Measurements from ENCODE around the gene AQR. TPM values are rescaled to one million over a fixed set of nuclear protein-coding genes. Genes with fewer than 3 reads are reported as not detected.

Gene AQR
- polyA plus RNA-seq, 1 donor from 2014 or later = 22.4 TPM

GRCh38 chr15:34820110-34820509 is 149.4 kb downstream of the AQR start:
- Histone ChIP-seq H3K9ac (ENCODE audit: low read length) (no peak overlapping the region), H3K4me3 (ENCODE audit: low read length) (no peak overlapping the region), H3K4me2 (ENCODE audit: low read length) (no peak overlapping the region), H3K9me2 (ENCODE audit: insufficient read depth, low read length) (no peaks in the 10 kb centered on the region), H3K27me3 (ENCODE audit: insufficient read depth, low read depth, low read length) (no peaks in the 10 kb centered on the region), H4K20me1 (ENCODE audit: insufficient read depth) (no peaks in the 10 kb centered on the region), H3K79me2 (replicated peaks; ENCODE audit: insufficient read depth, low read length) (no peaks in the 10 kb centered on the region), H3K27ac (ENCODE audit: low read length) (no peak overlapping the region), H3K36me3 (ENCODE audit: insufficient read depth, low read length) (no peaks in the 10 kb centered on the region), H3K9me3 (ENCODE audit: low read length) (no peaks in the 10 kb centered on the region), H3F3A (ENCODE audit: insufficient read depth, low read length, poor library complexity, severe bottlenecking) (no peaks in the 10 kb centered on the region), H2AFZ (ENCODE audit: low read depth, low read length) (no peak overlapping the region)
- no peak for TF ChIP-seq POLR2AphosphoS5 (IDR thresholded peaks at IDR 0.05)
- no peak for TF ChIP-seq RAD21 (conservative IDR thresholded peaks at IDR 0.05)
- no peak for TF ChIP-seq EP300 (conservative IDR thresholded peaks at IDR 0.05; ENCODE audit: poor library complexity, severe bottlenecking)
- TF ChIP-seq REST (IDR thresholded peaks at IDR 0.05; ENCODE audit: borderline replicate concordance) = no peak
- no peak for TF ChIP-seq CTCF (IDR thresholded peaks at IDR 0.05; ENCODE audit: poor library complexity, severe bottlenecking)
- TF ChIP-seq SMC3 (conservative IDR thresholded peaks at IDR 0.05; ENCODE audit: poor library complexity) = no peak
- no peak for TF ChIP-seq TAF1 (IDR thresholded peaks at IDR 0.05; ENCODE audit: low read depth)
- TF ChIP-seq EZH2 (IDR thresholded peaks at IDR 0.05; ENCODE audit: borderline replicate concordance, insufficient read depth, low read length, poor library complexity, severe bottlenecking) = no peak
- no peak for TF ChIP-seq MXI1 (conservative IDR thresholded peaks at IDR 0.05; ENCODE audit: poor library complexity, severe bottlenecking)

GRCh38 chr15:34818526-34818925 is 151.0 kb downstream of the AQR start:
- Histone ChIP-seq H3K4me2 (ENCODE audit: low read length) (no peak overlapping the region), H3K36me3 (ENCODE audit: insufficient read depth, low read length) (no peaks in the 10 kb centered on the region), H3K9ac (ENCODE audit: low read length) (no peak overlapping the region), H2AFZ (ENCODE audit: low read depth, low read length) (no peak overlapping the region), H3K4me3 (ENCODE audit: low read length) (no peak overlapping the region), H3K9me2 (ENCODE audit: insufficient read depth, low read length) (no peaks in the 10 kb centered on the region), H3K9me3 (ENCODE audit: low read length) (no peaks in the 10 kb centered on the region), H4K20me1 (ENCODE audit: insufficient read depth) (no peaks in the 10 kb centered on the region), H3K27ac (ENCODE audit: low read length) (no peak overlapping the region), H3K27me3 (ENCODE audit: insufficient read depth, low read depth, low read length) (no peaks in the 10 kb centered on the region), H3K79me2 (replicated peaks; ENCODE audit: insufficient read depth, low read length) (no peaks in the 10 kb centered on the region), H3F3A (ENCODE audit: insufficient read depth, low read length, poor library complexity, severe bottlenecking) (no peaks in the 10 kb centered on the region)
- no peak for TF ChIP-seq EZH2 (IDR thresholded peaks at IDR 0.05; ENCODE audit: borderline replicate concordance, insufficient read depth, low read length, poor library complexity, severe bottlenecking)

- H3K9me2 ChIP-seq (ENCODE audit: insufficient read depth, low read length) = no peaks in the 10 kb centered on the region
- no peak overlapping the region for H3K4me3 ChIP-seq (ENCODE audit: low read length)
- no peaks in the 10 kb centered on the region for H4K20me1 ChIP-seq (ENCODE audit: insufficient read depth)
- H3K27ac ChIP-seq (ENCODE audit: low read length) = no peak overlapping the region
- H3K36me3 ChIP-seq (ENCODE audit: insufficient read depth, low read length) = no peaks in the 10 kb centered on the region
- H3K27me3 ChIP-seq (ENCODE audit: insufficient read depth, low read depth, low read length) = no peaks in the 10 kb centered on the region
- no peaks in the 10 kb centered on the region for H3K79me2 ChIP-seq (replicated peaks; ENCODE audit: insufficient read depth, low read length)
- no peak overlapping the region for H3K9ac ChIP-seq (ENCODE audit: low read length)
- H3F3A ChIP-seq (ENCODE audit: insufficient read depth, low read length, poor library complexity, severe bottlenecking) = no peaks in the 10 kb centered on the region
- H2AFZ ChIP-seq (ENCODE audit: low read depth, low read length) = no peak overlapping the region
- no peak overlapping the region for H3K4me2 ChIP-seq (ENCODE audit: low read length)
- no peak for TF ChIP-seq EP300 (conservative IDR thresholded peaks at IDR 0.05; ENCODE audit: poor library complexity, severe bottlenecking)
- no peak for TF ChIP-seq SMC3 (conservative IDR thresholded peaks at IDR 0.05; ENCODE audit: poor library complexity)
- TF ChIP-seq TAF1 (IDR thresholded peaks at IDR 0.05; ENCODE audit: low read depth) = no peak
- TF ChIP-seq MXI1 (conservative IDR thresholded peaks at IDR 0.05; ENCODE audit: poor library complexity, severe bottlenecking) = no peak
- TF ChIP-seq POLR2AphosphoS5 (IDR thresholded peaks at IDR 0.05) = no peak
- no peak for TF ChIP-seq RAD21 (conservative IDR thresholded peaks at IDR 0.05)
- no peak for TF ChIP-seq EZH2 (IDR thresholded peaks at IDR 0.05; ENCODE audit: borderline replicate concordance, insufficient read depth, low read length, poor library complexity, severe bottlenecking)
- H3K9me3 ChIP-seq (ENCODE audit: low read length) = no peaks in the 10 kb centered on the region
These were observed 153.7 kb downstream of the AQR start for GRCh38 chr15:34815836-34816235.

Data from neural cell (in vitro differentiated cells).